ENCODE results near the gene TANGO2.
A peak's percentile ranks its signal among the peaks of the same experiment; 100 is the strongest.

DNA sequence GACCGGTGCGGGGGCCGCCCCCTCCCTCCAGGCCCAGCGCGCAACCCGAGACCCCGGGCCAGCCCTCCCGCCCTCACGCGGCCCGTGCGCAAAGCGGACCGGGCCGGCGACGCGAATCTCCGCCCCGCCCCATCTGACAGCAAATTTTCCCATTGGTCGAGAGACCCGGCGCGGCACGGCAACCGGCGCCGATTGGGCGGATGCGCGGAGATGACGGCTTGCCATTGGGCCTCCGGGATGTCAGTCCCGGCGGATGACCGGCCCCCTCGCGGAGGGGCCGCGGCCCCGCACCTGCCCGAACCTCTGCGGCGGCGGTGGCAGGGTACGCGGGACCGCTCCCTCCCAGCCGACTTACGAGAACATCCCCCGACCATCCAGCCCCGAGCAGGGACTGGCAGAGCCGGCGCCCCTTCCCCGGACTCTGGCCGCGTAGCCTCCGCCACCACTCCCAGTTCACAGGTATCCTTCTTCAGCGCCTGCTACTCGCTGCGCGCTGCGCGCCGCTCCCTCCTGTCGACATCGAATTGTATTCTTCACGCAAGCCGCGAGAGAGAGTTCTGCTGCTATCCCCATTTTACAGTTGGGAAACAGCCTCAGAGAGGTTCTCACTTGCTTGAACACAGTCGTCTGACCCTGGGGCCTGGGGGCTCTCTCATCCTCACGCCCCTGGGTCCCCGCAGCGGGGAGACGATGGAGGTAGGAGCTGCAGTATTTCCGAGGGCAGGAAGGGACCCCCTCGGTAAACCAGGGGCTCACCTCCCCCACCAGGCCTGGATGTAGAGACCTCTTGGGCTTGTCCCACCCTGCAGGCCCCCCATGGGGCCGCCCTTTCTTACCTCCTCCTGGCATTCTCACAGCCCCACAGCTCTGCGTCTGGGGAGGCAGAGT is 3.9 kb upstream of the TANGO2 start, which contains the start of gene ARVCF:
- TF ChIP-seq, protein P1, sequence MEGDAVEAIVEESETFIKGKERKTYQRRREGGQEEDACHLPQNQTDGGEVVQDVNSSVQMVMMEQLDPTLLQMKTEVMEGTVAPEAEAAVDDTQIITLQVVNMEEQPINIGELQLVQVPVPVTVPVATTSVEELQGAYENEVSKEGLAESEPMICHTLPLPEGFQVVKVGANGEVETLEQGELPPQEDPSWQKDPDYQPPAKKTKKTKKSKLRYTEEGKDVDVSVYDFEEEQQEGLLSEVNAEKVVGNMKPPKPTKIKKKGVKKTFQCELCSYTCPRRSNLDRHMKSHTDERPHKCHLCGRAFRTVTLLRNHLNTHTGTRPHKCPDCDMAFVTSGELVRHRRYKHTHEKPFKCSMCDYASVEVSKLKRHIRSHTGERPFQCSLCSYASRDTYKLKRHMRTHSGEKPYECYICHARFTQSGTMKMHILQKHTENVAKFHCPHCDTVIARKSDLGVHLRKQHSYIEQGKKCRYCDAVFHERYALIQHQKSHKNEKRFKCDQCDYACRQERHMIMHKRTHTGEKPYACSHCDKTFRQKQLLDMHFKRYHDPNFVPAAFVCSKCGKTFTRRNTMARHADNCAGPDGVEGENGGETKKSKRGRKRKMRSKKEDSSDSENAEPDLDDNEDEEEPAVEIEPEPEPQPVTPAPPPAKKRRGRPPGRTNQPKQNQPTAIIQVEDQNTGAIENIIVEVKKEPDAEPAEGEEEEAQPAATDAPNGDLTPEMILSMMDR (IDR thresholded peaks at IDR 0.05): peak; percentile 39
- TF ChIP-seq EZH2 (IDR thresholded peaks at IDR 0.05; ENCODE audit: borderline replicate concordance, insufficient read depth, low read depth, low read length, poor library complexity, severe bottlenecking): no peak

Data from B cell (primary cell).